HL-60 (cell line): ENCODE data around the gene SLC1A5.

Experiments
- DNase-seq, 2 experiments: peaks; one replicate each; pipeline ENCODE4 v3.0.0-alpha.2; 2010 to 2020; ENCODE audit warnings: low read depth in 1 of 2, low spot score in 1 of 2
- H3K27ac ChIP-seq: fragments of 250-450 bp; sonication (Bioruptor Pico); replicated peaks from 2 replicates; pipeline ENCODE4 v1.5.1; 2020; ENCODE audit warnings: mild to moderate bottlenecking, moderate library complexity
- H3K27me3 ChIP-seq: fragments of 250-450 bp; sonication (Bioruptor Pico); 2 replicates; pipeline ENCODE4 v1.5.1; 2021; ENCODE audit warnings: mild to moderate bottlenecking, moderate library complexity; ENCODE audit not compliant: insufficient read depth, poor library complexity, severe bottlenecking
- H3K4me3 ChIP-seq: replicated peaks from 2 replicates; pipeline ENCODE4 v1.5.1; 2011; ENCODE audit warnings: mild to moderate bottlenecking, control low read depth, low read length; ENCODE audit not compliant: insufficient read depth
- GABPA ChIP-seq: IDR thresholded peaks from 2 replicates; pipeline ENCODE4 v1.6.1; 2012; ENCODE audit warnings: low read depth
- POLR2AphosphoS5 ChIP-seq: IDR thresholded peaks from 2 replicates; pipeline ENCODE4 v1.6.1; 2012; ENCODE audit warnings: low read depth
- SPI1 ChIP-seq: IDR thresholded peaks from 2 replicates; pipeline ENCODE4 v1.6.1; 2012; ENCODE audit warnings: low read depth, mild to moderate bottlenecking, borderline replicate concordance
- TF ChIP-seq, protein P1 (sequence below): IDR thresholded peaks from 2 replicates; pipeline ENCODE4 v1.6.1; 2012; ENCODE audit warnings: low read depth; ENCODE audit not compliant: insufficient replicate concordance
- TF ChIP-seq, protein P2 (sequence below): IDR thresholded peaks from one replicate; pipeline ENCODE4 v1.5.1; 2011; ENCODE audit warnings: low read length, control low read depth, inconsistent platforms; ENCODE audit not compliant: insufficient read depth

Gene SLC1A5

GRCh38 chr19:46731584-46731983 lies 56.8 kb downstream of the SLC1A5 start:
- Histone ChIP-seq H3K27ac (no peak overlapping the region), H3K4me3 (no peak overlapping the region), H3K27me3 (no peaks in the 10 kb centered on the region)
- peak in 1 of 2 experiments; percentile 72 for DNase-seq
- TF ChIP-seq, protein P1, sequence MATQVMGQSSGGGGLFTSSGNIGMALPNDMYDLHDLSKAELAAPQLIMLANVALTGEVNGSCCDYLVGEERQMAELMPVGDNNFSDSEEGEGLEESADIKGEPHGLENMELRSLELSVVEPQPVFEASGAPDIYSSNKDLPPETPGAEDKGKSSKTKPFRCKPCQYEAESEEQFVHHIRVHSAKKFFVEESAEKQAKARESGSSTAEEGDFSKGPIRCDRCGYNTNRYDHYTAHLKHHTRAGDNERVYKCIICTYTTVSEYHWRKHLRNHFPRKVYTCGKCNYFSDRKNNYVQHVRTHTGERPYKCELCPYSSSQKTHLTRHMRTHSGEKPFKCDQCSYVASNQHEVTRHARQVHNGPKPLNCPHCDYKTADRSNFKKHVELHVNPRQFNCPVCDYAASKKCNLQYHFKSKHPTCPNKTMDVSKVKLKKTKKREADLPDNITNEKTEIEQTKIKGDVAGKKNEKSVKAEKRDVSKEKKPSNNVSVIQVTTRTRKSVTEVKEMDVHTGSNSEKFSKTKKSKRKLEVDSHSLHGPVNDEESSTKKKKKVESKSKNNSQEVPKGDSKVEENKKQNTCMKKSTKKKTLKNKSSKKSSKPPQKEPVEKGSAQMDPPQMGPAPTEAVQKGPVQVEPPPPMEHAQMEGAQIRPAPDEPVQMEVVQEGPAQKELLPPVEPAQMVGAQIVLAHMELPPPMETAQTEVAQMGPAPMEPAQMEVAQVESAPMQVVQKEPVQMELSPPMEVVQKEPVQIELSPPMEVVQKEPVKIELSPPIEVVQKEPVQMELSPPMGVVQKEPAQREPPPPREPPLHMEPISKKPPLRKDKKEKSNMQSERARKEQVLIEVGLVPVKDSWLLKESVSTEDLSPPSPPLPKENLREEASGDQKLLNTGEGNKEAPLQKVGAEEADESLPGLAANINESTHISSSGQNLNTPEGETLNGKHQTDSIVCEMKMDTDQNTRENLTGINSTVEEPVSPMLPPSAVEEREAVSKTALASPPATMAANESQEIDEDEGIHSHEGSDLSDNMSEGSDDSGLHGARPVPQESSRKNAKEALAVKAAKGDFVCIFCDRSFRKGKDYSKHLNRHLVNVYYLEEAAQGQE: no peak
- TF ChIP-seq SPI1: peak; percentile 15; the same call in 1 of the 2 replicates
- no peak for TF ChIP-seq GABPA
- TF ChIP-seq, protein P2, sequence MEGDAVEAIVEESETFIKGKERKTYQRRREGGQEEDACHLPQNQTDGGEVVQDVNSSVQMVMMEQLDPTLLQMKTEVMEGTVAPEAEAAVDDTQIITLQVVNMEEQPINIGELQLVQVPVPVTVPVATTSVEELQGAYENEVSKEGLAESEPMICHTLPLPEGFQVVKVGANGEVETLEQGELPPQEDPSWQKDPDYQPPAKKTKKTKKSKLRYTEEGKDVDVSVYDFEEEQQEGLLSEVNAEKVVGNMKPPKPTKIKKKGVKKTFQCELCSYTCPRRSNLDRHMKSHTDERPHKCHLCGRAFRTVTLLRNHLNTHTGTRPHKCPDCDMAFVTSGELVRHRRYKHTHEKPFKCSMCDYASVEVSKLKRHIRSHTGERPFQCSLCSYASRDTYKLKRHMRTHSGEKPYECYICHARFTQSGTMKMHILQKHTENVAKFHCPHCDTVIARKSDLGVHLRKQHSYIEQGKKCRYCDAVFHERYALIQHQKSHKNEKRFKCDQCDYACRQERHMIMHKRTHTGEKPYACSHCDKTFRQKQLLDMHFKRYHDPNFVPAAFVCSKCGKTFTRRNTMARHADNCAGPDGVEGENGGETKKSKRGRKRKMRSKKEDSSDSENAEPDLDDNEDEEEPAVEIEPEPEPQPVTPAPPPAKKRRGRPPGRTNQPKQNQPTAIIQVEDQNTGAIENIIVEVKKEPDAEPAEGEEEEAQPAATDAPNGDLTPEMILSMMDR: no peak

- TF ChIP-seq, protein P2: no peak
- peak; percentile 94 for TF ChIP-seq SPI1
- 0 out of 2 replicates have a peak, but pooled peaks have one; percentile 3 for TF ChIP-seq POLR2AphosphoS5
- DNase-seq: peak in 1 of 2 experiments; percentile 86
- Histone ChIP-seq H3K27me3 (no peaks in the 10 kb centered on the region), H3K4me3 (no peak overlapping the region), H3K27ac (no peak overlapping the region)
Measured at GRCh38 chr19:46731007-46731501, 57.3 kb downstream of the SLC1A5 start.

DNA sequence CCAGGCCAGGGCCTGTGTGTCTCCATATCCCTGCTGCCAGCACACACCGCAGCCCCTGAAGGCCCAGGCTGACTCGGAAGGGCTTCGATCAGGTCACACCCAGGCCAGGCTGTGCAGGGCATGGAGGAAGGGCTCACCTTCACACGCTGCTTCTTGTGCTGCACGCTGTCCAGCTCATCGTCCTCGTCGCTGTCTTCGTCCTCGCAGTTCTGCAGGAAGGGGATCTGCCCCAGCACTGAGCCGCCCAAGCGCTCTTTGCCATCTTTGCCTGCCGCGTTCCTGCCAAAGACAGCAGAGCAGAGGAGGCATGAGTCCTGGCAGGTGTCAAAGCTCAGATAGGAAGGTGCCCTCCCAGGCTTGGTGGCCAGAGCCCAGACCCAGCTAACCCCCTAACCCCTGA lies 57.8 kb downstream of the SLC1A5 start:
- H3K4me3 ChIP-seq: no peak overlapping the region
- TF ChIP-seq POLR2AphosphoS5 (no peak), GABPA (no peak), SPI1 (no peak)
- TF ChIP-seq, protein P2: no peak
- TF ChIP-seq, protein P1: no peak
- H3K27ac ChIP-seq: no peak overlapping the region
- H3K27me3 ChIP-seq: no peaks in the 10 kb centered on the region
- no peak for DNase-seq

GRCh38 chr19:46730187-46730586 lies 58.2 kb downstream of the SLC1A5 start:
- Histone ChIP-seq H3K27me3 (no peaks in the 10 kb centered on the region), H3K27ac (no peak overlapping the region), H3K4me3 (no peak overlapping the region)
- DNase-seq: no peak
- TF ChIP-seq SPI1 (no peak), POLR2AphosphoS5 (no peak), GABPA (no peak)
- TF ChIP-seq, protein P2: no peak
